Testis (tissue), 2 donors: Measurements from ENCODE around the gene BGN.

Experiments used
- CTCF ChIP-seq, 3 experiments: fragments of 450-650 bp in 2 of 3; fragments of 200-600 bp in 1 of 3; sonication (generic) in 1 of 3; IDR thresholded peaks; one replicate each; pipeline ENCODE4 v1.5.1; 2016 to 2019; ENCODE audit warnings: antibody characterized with exemption in 3 of 3, mild to moderate bottlenecking in 2 of 3, moderate library complexity in 1 of 3
- POLR2A ChIP-seq: fragments of 450-650 bp; IDR thresholded peaks from one replicate; pipeline ENCODE4 v1.6.1; 2017; ENCODE audit warnings: antibody characterized with exemption, mild to moderate bottlenecking, moderate library complexity

- no peak for TF ChIP-seq CTCF (IDR thresholded peaks at IDR 0.05)
- TF ChIP-seq POLR2A = no peak
These were observed 39.2 kb upstream of the BGN start for GRCh38 chrX:153455571-153455970.
